Small intestine (tissue), 7 donors: ENCODE data around the gene MAP2K5. TPM values are rescaled to one million over a fixed set of nuclear protein-coding genes. Genes with fewer than 3 reads are reported as not detected.
"Not testable (repeated sequence)": the region's sequence is repeated elsewhere in the genome, so short reads cannot be mapped to it uniquely, and the experiment has no call there.

Source experiments
- DNase-seq, 2 donors: peaks; one replicate each; pipeline versions ENCODE4 v3.0.0 to v3.0.0-alpha.2; 2013
- FAIRE-seq: peaks from 2 replicates; lab custom pipeline; 2012; peaks lifted over from hg19 to GRCh38; lab: Jason Lieb, UNC
- H3K27ac ChIP-seq, 3 donors: one replicate each; pipeline ENCODE4 v1.5.1; 2013; ENCODE audit warnings: low read length in 2 of 3, mild to moderate bottlenecking in 2 of 3, control low read depth in 1 of 3, inconsistent platforms in 1 of 3, low read depth in 1 of 3, moderate library complexity in 1 of 3
- H3K27me3 ChIP-seq, 3 donors: one replicate each; pipeline ENCODE4 v1.6.1; 2013; ENCODE audit warnings: low read length in 3 of 3, inconsistent platforms in 1 of 3; ENCODE audit not compliant: control insufficient read depth in 3 of 3, insufficient read depth in 3 of 3
- H3K36me3 ChIP-seq, 3 donors: one replicate each; pipeline ENCODE4 v1.6.1; 2013; ENCODE audit warnings: low read length in 3 of 3, inconsistent platforms in 1 of 3, low read depth in 1 of 3, mild to moderate bottlenecking in 1 of 3, moderate library complexity in 1 of 3; ENCODE audit not compliant: control insufficient read depth in 3 of 3, insufficient read depth in 2 of 3
- H3K4me1 ChIP-seq, 3 donors: one replicate each; pipeline ENCODE4 v1.6.1; 2013; ENCODE audit warnings: low read length in 2 of 3, inconsistent platforms in 1 of 3, low read depth in 1 of 3, mild to moderate bottlenecking in 1 of 3, moderate library complexity in 1 of 3; ENCODE audit not compliant: control insufficient read depth in 3 of 3, insufficient read depth in 2 of 3
- H3K4me3 ChIP-seq, 3 donors: one replicate each; pipeline ENCODE4 v1.5.1; 2013; ENCODE audit warnings: low read length in 3 of 3, control low read depth in 1 of 3, inconsistent platforms in 1 of 3, low read depth in 1 of 3, mild to moderate bottlenecking in 1 of 3, moderate library complexity in 1 of 3
- H3K9me3 ChIP-seq, 2 donors: one replicate each; pipeline ENCODE4 v1.6.1; 2013; ENCODE audit warnings: low read depth in 1 of 2, low read length in 1 of 2; ENCODE audit not compliant: control insufficient read depth in 2 of 2, insufficient read depth in 1 of 2
- WGBS, 3 donors: extraction: QIAGEN DNeasy Blood & Tissue Kit; methylation state at CpG; one replicate each; pipeline ENCODE4 v1.1.7; 2013; 5-methylcytosine and 5-hydroxymethylcytosine counted together
- polyA plus RNA-seq, 4 donors: library from polyadenylated mRNA; stranded (reverse) in 3 of 4; unstranded in 1 of 4; fragments of 200-250 nt in 3 of 4; fragments of 120-200 nt in 1 of 4; gene quantifications; one replicate each; pipeline versions ENCODE4 v1.2.1 to v1.2.3, GENCODE V29; 2013
- donor health status: healthy with polysubstance abuse.
- donor health status: control.
- donor health status: control.
- donor health status: Bipolar disorder and iron deficiency.
- donor health status: healthy.

Gene MAP2K5
- polyA plus RNA-seq, 4 donors: 10.5 to 15.6 (median 11.8) TPM

- no peak for DNase-seq
- Histone ChIP-seq H3K27me3 (no peaks in the 10 kb centered on the region), H3K9me3 (no peaks in the 10 kb centered on the region), H3K4me3 (no peak overlapping the region), H3K27ac (no peak overlapping the region), H3K36me3 (peaks cover 0 to 8% (median 4%) of the 10 kb centered on the region in 3 donors), H3K4me1 (no peaks in the 10 kb centered on the region)
- no peak for FAIRE-seq
Measured at GRCh38 chr15:67660446-67660845, 117.9 kb downstream of the MAP2K5 start.

DNA sequence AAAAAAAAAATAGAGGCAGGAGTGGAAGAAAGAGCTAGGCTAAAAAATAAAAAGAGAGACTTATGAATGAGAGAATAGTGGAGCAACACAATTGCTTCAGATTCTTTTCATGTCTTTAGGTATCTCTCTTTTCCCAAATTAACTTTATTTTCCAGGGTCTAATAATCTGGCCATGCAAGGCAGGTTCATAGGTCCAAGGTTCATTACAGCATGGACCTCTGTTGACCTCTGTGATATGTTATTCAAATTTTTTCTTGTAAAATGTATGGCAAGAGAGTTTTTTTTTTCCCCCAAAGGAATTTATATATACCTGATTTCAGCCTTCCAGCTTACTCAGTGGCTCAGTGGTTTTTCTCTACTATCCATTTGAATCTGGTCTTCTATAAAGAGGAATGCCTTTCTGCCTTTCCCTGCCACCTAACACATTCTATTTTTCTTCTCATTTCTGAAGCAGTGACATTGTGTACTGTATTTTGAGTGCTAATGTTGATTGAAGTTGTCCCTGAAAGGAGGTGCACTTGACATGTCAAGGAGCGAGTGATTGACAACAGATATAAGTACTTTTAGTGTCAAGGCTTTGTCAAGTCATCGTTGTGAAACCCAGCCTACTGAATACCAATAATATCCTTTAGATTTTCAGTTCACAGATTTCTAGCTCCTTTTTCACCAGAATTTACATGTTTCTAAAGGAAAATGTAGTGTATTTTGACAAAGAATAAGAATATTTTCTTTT lies 118.5 kb downstream of the MAP2K5 start:
- Histone ChIP-seq H3K36me3 (peaks cover 0 to 8% (median 3%) of the 10 kb centered on the region in 3 donors), H3K4me3 (no peak overlapping the region), H3K27ac (no peak overlapping the region), H3K27me3 (no peaks in the 10 kb centered on the region), H3K4me1 (no peaks in the 10 kb centered on the region), H3K9me3 (no peaks in the 10 kb centered on the region)
- FAIRE-seq (no peak), DNase-seq (no peak)
- 94 to 98% (median 95%) methylated on average over 2 of the region's 2 CpGs for WGBS, 3 donors

GRCh38 chr15:67670647-67671305 lies 128.3 kb downstream of the MAP2K5 start:
- Histone ChIP-seq H3K4me3 (no peak overlapping the region), H3K4me1 (no peaks in the 10 kb centered on the region), H3K36me3 (peaks cover 0 to 4% (median 0%) of the 10 kb centered on the region in 3 donors), H3K9me3 (no peaks in the 10 kb centered on the region), H3K27ac (no peak overlapping the region), H3K27me3 (no peaks in the 10 kb centered on the region)
- no peak for DNase-seq
- WGBS, 3 donors: 83 to 86% (median 85%) methylated on average over 2 of the region's 2 CpGs
- no peak for FAIRE-seq

DNA sequence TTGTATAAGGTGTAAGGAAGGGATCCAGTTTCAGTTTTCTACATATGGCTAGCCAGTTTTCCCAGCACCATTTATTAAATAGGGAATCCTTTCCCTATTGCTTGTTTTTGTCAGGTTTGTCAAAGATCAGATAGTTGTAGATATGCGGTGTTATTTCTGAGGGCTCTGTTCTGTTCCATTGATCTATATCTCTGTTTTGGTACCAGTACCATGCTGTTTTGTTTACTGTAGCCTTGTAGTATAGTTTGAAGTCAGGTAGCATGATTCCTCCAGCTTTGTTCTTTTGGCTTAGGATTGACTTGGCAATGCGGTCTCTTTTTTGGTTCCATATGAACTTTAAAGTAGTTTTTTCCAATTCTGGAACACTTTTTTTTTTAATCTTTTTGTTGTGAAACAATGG lies 130.3 kb downstream of the MAP2K5 start:
- not testable (repeated sequence) for H3K4me3 ChIP-seq, H3K27me3 ChIP-seq, DNase-seq, H3K9me3 ChIP-seq, FAIRE-seq, H3K36me3 ChIP-seq, H3K27ac ChIP-seq, H3K4me1 ChIP-seq
- 93 to 96% (median 93%) methylated on average over 1 of the region's 2 CpGs for whole genome bisulfite sequencing, 3 donors

DNA sequence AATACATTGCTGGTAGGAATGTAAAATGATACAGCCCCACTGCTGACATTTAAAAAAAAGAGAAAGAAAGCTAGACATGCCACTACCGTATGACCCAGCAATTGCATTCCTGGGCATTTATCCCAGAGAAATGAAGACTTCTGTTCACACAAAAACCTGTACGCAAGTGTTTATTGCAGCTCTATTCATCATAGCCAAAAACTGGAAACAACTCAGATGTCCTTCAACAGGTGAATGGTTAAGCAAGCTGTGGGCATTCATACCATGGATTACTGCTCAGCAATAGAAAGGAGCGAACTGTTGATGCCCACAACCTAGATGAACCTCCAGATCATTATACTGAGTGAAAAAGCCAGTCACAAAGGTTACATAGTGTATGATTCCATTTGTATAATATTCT lies 132.5 kb downstream of the MAP2K5 start:
- no peaks in the 10 kb centered on the region for H3K4me1 ChIP-seq
- no peaks in the 10 kb centered on the region for H3K9me3 ChIP-seq
- FAIRE-seq: no peak
- no peak for DNase-seq
- H3K27ac ChIP-seq: no peak overlapping the region
- no peak overlapping the region for H3K4me3 ChIP-seq
- 90 to 98% (median 92%) methylated on average over 3 of the region's 3 CpGs for WGBS, 3 donors
- H3K27me3 ChIP-seq: no peaks in the 10 kb centered on the region
- peaks cover 0 to 2% (median 0%) of the 10 kb centered on the region in 3 donors for H3K36me3 ChIP-seq

- FAIRE-seq: no peak
- Histone ChIP-seq H3K4me1 (no peaks in the 10 kb centered on the region), H3K36me3 (peaks cover 0 to 2% (median 0%) of the 10 kb centered on the region in 3 donors), H3K9me3 (no peaks in the 10 kb centered on the region), H3K4me3 (no peak overlapping the region), H3K27me3 (no peaks in the 10 kb centered on the region), H3K27ac (no peak overlapping the region)
- 95 to 96% (median 95%) methylated on average over 2 of the region's 2 CpGs for WGBS, 3 donors
- DNase-seq: no peak
Measured at GRCh38 chr15:67678089-67678488, 135.6 kb downstream of the MAP2K5 start.

DNA sequence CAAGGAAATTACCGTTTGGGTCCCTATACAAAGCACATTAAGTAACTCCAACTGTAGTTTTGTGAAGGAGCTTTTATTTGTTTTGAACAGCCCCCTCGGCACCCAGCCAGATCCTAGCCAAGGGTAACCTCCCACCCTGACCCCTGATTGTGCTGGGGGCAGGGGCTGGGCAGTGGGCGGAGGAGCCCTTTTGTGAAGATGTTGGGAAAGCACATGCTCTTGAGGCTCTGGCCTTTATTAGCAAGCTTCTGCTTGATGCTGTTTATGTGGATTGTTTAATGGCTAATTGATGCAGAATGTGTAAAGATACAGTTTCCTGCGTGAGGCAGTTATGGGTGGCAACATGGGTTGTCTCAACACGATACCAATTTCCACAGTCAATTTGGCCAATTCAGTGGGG lies 136.5 kb downstream of the MAP2K5 start:
- Histone ChIP-seq H3K9me3 (peaks cover 2 to 8% of the 10 kb centered on the region in 2 donors), H3K4me1 (no peaks in the 10 kb centered on the region), H3K36me3 (peaks cover 0 to 2% (median 0%) of the 10 kb centered on the region in 3 donors), H3K27me3 (no peaks in the 10 kb centered on the region), H3K4me3 (no peak overlapping the region), H3K27ac (no peak overlapping the region)
- FAIRE-seq: no peak
- no peak for DNase-seq
- WGBS, 3 donors: 92 to 97% (median 93%) methylated on average over 5 of the region's 5 CpGs

DNA sequence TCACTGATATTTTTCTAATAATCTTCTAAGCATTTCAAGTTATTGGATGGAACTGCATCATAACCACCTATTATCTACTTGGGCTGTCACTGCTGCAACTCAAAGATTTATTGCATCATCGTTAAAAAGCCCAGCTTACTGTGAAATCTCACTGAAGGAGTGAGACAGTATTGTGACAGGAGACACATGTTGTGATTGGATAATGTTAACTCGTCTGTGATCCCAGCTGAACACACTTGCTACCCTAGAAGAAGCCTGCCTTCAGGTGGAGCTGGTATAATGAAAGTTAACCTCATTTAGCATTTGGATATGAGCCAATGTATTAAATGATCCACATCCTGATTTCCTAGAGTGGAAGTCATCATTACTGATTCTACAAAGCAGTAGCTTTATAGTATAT lies 138.1 kb downstream of the MAP2K5 start:
- WGBS, 3 donors: 59 to 60% (median 60%) methylated on average over 2 of the region's 2 CpGs
- H3K27me3 ChIP-seq: no peaks in the 10 kb centered on the region
- no peak overlapping the region for H3K4me3 ChIP-seq
- H3K36me3 ChIP-seq: peaks cover 0 to 2% (median 0%) of the 10 kb centered on the region in 3 donors
- DNase-seq (no peak), FAIRE-seq (no peak)
- H3K27ac ChIP-seq: no peak overlapping the region
- no peaks in the 10 kb centered on the region for H3K4me1 ChIP-seq
- H3K9me3 ChIP-seq: peaks cover 3 to 9% of the 10 kb centered on the region in 2 donors
